NCI-H1105 (cell line): ENCODE measurements around the gene COL20A1.
A peak's percentile ranks its signal among the peaks of the same experiment; 100 is the strongest.
"Not testable (repeated sequence)": the region's sequence is repeated elsewhere in the genome, so short reads cannot be mapped to it uniquely, and the experiment has no call there.

Experiments used
- DNase-seq: peaks from one replicate; lab custom pipeline; 2025; lab: John Stamatoyannopoulos, UW

Gene COL20A1

GRCh38 chr20:63334356-63334755 is 41.4 kb downstream of the COL20A1 start:
- no peak for DNase-seq

- not testable (repeated sequence) for DNase-seq
Observed at GRCh38 chr20:63335060-63335459, 42.1 kb downstream of the COL20A1 start.

GRCh38 chr20:63335711-63336110 is 42.7 kb downstream of the COL20A1 start:
- DNase-seq, result no peak

- DNase-seq, result no peak
Observed at GRCh38 chr20:63336232-63336752, 43.3 kb downstream of the COL20A1 start.

DNA sequence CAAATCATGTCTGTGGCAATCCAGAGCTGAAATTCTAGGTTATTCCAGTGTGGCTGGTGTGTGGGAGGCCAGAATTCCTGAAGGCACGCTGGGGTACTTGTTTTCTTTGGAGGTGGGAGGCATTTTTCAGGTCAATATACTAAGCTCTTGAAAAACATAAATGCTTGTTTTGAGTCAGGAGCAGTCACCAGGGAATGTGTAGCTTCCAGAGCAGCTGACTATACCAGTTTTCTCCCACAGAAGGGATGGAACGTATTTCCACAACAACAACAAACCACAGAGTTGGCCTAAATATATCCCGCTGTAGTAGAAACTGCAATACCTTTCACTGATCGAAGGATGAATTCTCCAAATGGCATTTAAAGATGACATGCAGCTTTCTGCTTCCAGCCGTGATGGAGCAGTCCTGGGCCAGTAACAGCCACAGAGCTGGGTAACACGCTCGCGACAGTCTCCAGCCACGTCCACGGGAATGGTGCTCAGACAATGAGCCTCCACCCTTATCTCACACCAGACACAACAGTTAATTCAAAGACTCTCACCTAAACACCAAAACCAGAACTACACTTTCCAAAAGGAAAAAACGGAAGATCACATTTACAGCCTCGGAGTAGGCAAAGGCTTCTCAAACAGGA is 44.9 kb downstream of the COL20A1 start:
- no peak for DNase-seq

DNA sequence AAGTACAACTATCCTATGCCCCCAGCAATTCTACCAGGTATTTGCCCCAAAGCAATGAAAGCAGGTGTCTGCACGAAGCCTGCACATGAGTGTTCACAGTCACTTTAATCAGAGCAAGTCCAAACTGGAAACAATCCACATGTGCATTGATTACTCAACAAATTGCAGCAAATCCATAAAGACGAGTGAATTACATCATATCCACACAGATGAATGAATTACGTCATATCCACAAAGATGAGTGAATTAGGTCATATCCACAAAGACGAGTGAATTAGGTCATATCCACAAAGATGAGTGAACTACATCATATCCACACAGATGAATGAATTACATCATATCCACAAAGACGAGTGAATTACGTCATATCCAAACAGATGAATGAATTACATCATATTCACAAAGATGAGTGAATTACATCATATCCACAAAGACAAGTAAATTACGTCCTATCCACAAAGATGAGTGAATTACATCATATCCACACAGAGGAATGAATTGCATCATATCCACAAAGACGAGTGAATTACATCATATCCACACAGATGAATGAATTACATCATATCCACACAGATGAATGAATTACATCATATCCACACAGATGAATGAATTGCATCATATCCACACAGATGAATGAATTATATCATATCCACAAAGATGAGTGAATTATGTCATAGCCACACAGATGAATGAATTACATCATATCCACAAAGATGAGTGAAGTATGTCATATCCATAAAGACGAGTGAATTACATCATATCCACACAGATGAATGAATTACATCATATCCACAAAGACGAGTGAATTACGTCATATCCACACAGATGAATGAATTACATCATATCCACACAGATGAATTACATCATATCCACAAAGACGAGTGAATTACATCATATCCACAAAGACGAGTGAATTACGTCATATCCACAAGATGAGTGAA is 46.4 kb downstream of the COL20A1 start:
- DNase-seq, result not testable (repeated sequence)

DNA sequence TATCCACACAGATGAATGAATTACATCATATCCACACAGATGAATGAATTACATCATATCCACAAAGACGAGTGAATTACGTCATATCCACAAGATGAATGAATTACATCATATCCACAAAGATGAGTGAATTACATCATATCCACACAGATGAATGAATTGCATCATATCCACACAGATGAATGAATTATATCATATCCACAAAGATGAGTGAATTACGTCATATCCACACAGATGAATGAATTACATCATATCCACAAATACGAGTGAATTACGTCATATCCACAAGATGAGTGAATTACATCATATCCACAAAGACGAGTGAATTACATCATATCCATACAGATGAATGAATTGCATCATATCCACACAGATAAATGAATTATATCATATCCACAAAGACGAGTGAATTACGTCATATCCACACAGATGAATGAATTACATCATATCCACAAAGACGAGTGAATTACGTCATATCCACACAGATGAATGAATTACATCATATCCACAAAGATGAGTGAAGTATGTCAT is 47.2 kb downstream of the COL20A1 start:
- not testable (repeated sequence) for DNase-seq

DNA sequence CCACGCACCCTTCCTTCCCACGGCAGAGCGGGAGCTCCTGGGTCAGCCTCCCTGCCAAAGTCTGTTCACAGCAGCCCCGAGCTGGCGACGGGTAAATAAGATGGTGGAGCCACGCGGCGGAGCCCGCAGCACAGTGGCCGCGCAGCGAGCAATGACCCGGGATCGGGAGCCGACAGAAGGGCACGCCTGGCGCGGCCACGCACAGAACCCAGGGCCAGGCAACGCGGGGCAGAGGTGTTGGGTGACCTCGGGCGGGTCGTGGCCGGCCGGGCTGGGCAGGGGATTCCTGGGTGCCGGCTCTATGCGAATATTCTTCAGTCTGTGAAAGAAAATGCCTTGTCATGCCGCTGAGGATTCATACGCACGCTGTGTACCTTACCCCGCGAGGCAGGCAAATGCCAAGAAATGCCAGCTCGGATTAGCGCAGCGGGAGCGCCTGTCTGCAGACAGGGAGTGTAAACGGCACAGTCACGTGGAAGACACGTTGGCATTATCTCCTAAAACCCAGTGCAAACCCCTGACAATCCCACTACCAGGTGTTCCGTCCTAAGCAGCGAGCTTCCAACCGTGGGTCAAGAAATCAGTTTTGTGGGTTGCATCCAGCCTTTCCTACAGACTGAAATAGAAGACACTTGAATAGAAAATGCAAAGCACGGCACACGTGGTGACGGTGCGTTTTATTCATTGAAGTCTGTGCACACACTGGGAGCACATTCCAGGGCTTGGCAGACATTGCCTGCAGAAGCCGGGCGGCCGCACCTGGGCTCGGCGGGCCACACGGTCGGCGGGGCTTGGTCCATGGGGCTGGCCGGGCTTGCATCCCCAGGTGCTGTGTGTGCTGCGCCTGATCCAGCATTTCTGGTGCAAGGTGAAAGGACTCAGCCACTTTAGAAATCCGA is 49.8 kb downstream of the COL20A1 start:
- peak; percentile 13 for DNase-seq

DNA sequence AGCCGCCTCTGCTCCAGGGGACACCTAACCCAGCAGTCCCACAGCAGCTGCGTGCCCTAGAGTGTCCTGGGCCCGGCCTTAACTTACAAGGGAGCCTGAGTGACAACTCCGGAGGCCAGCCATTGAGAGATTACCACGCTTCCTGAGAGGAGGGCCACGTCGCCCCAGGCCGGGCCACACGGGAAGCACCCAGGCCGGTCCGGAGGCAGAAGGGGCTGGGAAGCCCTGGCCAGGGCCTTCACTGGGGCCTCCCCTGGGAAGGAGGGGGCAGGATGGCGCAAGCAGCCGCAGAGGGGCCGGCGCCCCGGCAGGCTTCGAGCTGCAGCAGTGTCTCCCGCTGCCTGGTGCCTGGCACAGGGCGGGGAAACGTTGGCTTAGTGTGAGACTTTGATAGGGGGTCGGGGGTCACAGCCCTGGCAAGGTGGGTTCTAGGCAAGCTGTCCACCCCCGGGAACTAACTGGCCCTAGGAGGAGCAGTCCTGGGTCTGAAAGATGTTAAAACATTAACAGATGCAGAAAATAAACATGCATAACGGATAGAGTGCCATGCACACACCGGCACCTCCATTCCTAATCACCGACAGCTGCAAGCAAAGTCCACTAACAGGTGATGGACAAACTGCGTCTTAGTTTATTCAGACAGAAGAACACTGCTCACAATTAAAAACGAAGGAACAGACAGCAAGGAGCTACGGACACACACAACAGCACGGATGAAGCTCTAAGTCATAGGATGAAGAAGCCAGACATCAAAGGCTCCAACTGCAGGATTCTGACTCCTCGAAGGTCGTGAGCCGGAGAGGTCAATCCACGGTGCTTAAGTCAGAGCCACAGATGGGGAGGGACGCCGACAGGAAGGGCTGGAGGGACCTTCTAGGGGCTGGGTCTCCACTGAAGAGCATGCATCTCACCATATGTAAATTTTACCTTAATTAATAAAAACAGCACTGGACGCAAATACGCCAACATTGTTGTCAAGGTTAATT is 50.8 kb downstream of the COL20A1 start:
- no peak for DNase-seq

DNA sequence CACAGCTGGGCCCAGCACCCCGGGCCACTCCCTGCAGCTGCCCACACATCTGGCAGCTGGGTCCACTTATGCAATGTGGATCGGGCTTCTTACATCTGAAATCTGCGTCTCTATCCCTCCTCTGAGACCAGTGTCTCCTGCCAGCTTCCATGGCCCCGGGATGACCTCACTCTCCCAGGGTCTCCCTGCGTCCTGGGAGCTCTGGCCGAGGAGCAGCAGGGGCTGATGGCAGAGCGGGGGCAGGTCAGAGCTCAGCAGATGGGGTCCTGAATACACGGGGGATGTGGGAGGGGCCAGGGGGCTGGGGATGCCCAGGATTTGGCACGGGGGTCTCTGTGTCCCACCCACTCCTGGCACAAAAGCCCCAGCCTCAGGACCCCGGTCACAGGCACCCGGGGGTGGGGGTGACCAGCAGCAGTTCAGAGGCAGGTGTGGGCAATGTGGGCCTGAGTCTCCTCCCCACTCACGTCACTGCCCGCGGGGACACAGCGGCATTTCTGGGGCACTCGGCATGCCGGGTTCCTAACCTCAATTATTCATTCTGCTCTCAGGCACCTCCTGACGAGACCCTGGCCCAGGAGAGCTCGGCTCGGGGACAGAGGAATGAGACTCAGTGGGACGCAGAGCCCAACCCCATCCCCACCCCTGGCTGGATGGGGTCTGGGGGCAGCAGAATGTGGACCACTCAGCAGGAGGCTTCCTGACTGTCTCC is 51.8 kb downstream of the COL20A1 start:
- DNase-seq, result no peak

DNA sequence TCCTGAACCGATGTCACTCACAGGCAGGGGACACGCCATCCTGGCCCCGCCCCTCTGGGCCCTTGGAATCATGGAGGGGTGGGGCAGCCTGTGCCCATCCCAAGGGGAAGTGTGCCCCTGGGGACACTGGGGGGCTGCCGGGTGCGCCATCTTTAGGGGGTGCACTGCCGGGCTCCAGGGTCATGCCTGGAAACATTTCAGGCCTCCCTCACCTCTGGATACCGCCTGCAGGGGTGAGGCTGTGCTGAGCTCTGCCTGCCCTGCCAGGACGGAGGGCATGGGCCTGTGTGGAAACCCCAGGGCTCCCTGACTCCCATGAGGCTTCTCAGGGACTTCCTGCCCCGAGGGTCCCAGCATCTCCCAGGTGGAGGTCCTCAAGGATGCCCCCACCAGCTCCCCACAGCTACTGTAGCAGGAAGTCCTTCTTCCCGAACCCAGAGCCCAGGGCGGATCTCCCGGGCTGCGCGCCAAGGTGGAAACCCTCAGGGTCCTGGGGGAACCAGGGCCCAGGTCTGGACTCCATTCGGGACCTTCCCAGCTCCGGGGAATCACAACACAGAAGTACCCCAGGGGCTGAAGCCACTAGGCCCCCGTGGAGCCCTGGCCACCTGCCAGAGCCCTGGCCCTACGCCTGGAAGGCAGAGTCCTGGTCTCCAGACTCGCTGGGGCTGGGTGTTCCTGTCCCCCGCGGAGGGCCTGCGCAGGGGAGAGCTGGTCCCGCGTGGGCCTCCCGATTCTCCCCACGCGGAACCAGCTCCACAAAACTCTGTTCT is 52.5 kb downstream of the COL20A1 start:
- no peak for DNase-seq

DNA sequence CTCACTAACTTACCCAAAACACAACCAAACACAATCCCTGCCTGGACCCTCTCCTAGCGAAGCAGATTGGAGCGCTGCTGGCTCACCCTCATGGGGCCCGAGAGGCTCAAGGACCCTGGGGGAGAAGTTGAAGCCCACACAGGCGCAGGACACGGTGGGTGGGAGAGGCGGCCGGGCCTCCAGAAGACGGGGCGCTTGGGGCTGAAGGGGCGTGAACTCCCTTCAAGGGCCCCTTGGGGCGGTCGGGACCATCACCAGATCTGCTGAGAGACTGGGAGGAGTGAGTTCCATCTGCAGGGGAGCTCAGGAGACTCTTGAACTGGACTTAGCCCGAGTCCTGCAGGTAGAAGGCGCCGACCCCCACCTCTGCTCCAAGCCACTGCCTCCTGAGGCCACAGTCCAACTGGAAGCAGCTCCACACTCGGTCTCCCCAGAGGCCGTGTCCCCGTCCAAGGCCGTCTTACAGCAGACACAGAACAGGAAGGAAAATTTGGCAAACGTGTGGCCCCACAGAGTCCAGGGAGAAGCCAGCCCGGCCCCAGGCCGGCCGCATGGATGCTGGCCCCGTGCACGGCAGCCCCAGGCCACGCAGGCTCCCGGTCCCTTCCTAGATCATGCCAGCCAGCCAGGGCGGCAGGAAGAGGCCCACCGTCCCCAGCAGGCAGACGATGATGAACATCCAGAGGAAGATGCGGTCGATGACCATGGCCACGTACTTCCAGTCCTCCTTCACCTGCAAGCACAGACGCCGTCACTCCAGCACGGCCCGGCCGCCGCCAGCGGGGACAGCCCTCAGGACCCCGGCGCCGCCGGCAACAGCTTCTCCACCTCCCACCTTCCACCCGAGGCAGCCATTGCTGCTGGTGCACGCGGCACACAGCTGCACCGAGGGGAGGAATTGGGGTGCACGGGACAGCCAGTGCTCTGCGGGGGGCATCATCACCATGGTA is 53.4 kb downstream of the COL20A1 start:
- DNase-seq, result no peak

GRCh38 chr20:63347081-63347741 is 54.2 kb downstream of the COL20A1 start:
- DNase-seq, result no peak

- no peak for DNase-seq
Observed at GRCh38 chr20:63347950-63348827, 55.2 kb downstream of the COL20A1 start.

DNA sequence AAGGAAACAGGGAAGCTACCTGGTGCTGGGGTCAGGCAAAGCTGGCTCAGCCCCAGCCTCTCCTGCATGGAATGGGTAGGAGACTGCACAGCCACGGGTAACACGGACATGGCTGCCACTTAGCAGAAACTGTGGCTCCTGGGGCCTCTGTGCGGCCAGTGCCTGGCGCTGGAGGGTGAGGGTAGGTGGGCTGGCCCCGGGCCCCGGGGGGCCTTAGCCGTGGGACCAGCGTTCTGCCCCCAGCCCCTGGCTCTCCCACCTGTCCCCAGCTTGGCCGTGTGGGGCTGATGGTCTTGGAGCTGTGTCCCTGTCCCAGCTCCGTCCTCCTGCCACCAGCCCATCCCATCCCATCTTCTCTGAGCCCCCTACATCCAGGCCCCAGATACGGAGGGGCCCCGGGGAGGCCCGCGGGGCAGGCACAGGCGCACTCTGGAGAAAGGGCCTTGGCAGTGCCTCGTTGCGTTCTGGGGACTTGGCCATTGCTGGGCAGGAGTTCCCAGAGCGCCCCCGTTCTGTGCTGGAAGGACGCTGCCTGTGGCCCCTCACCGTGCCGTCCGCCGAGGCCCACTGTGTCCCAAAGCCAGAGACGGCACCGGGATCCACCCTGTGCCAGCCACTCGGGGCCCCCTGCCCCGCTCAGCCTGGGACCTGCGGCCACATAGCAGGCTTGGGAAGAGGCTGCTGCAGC is 56.0 kb downstream of the COL20A1 start:
- DNase-seq, result no peak

GRCh38 chr20:63349516-63349895 is 56.5 kb downstream of the COL20A1 start:
- DNase-seq, result no peak
